Measurements from ENCODE around the gene TTLL9.
A peak's percentile ranks its signal among the peaks of the same experiment; 100 is the strongest.
"Not testable (repeated sequence)": the region's sequence is repeated elsewhere in the genome, so short reads cannot be mapped to it uniquely, and the experiment has no call there.

The TTLL9 gene

DNA sequence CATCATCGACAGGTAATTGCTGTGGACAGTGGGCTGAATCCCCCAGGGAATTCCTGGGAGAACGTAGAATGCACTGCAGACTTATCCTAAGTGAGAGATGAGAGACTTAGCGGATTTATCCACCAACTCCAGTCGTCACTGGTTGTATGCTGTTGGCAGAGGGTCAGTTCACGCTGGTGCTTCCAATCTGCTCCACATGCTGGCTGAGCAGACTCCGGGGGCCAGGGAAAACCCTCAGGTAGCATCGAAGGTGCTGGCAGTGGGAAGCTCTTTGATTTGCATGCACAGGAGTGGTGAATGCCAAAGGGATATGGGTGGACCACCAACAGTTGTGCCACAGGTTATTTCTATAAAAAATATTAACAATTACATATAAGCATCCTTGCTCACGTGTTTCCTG is 20.2 kb downstream of the TTLL9 start:
- DNase-seq = no peak

DNA sequence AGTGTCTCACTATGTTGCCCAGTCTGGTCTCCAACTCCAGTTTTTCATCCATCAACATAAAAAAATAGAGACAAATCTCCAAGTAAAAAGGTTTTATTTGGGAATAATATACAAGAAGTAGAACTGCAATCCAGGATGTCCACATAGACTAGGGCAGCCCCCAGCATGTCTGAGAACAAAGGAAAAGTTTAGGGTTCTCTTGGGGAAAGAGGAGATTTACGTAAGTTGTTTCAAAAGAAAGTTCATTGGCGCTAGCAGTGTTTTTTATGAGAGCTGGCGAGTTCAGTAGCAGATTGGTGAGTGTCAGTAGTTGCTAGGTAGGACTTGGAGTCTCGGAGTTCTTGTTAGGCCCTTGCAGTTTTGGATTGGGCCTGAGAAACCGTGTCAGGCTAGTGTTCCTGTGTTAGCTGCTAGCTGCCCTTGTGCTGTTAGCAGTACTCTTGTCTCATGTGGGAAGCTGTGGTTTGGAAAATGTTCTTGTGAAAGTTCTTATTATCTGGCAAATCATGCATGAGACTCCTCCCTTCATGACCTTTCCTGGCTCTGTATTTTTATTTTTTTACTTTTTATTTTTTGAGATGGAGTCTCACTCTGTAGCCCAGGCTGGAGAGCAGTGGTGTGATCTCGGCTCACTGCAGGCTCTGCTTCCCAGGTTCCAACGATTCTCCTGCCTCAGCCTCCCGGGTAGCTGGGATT is 24.7 kb downstream of the TTLL9 start:
- DNase-seq = peak; percentile 54

- DNase-seq = no peak
Measured at GRCh38 chr20:31896049-31896448, 25.6 kb downstream of the TTLL9 start.

DNA sequence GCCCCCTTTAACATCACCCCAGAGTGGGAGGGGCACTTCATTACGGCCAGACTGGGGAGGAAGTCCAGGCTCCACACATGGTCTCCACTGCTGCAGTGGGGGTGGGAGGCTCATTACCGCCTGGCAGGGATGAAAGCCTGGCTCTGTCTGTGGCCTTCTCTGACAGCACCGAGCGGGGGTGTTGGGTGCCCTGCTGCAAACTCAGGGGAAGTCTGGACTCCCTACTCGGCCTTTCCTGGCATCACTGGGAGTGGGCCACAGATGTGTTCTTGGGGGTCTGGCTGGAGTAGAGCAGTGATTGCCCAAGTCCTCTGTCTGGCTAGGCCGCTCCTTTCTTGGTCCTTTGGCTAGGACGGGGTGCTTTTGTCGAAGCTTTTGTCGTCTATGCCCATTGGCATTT is 27.1 kb downstream of the TTLL9 start:
- no peak for DNase-seq

DNA sequence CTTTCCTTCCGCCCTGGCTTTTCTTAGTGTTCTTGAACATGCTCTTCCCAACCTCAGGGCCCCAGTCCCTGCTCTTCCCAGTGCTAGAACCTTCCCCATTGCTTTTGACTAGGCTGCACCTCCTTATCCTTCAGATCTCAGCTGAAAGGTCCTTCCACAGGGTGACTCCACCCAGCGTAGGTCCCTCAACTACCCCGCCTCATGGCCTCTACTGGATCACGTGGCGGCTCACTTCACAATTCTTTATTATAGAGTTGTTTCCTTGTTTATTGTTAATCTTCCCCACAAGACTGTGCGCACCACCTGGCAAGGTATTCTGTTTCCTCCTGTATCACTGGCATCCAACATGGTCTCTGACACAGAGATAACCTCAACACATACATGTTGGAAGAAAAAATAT is 31.2 kb downstream of the TTLL9 start:
- no peak for DNase-seq

DNA sequence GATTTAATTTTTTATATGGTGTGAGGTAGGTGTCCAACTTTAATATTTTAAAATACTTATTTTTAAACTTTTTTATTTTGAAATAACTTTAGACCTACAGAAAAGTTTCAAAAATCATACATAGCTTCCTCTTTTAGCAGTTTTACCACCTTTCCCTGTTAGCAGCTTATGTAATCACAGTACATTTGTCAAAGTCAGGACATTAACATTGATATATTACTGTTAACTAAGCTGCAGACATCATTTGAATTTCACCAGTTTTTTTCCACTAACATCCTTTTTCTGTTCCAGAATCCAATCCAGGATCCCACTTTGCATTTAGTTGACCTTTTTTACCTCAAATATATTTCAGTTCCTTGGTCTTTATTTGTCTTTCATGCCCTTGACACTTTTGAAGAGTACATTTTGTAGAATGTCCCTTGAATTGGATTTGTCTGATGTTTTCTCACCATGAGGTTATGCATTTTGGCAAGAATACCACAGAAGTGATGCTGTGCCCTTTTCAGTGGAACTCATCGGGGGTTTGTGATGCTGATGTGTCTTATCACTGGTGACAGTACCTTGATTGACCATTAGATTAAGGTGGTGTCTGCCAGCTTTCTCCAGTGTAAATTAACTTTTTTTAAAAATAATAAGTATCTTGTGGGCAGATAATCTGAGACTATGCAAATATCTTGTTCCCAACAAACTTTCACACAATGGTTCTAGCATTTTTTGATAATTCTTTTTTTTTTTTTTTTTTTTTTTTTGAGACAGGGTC is 33.4 kb downstream of the TTLL9 start:
- DNase-seq = no peak

- DNase-seq = no peak
Measured at GRCh38 chr20:31906001-31906400, 35.6 kb downstream of the TTLL9 start.

GRCh38 chr20:31907046-31907445 is 36.6 kb downstream of the TTLL9 start:
- no peak for DNase-seq

DNA sequence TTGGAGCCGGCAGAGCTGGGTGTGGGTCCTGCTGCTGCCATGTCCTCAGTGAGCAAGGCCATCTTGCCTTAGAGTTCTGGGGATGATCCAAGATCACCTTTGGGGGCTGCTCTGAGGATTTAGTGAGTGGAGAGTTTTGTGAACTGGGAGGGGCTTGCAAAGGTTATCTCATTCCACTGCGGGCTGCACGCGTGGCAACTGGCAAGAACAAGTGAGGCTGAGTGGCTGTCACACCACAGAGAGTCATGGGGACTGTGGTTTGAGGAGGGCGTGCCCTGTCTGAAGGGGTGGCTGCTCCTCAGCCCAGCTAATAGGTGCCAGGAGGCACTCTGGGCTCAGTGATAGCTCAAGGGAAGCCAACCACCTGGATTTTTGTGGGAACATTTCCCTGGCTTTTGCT is 37.6 kb downstream of the TTLL9 start:
- DNase-seq = no peak

GRCh38 chr20:31908424-31908823 is 38.0 kb downstream of the TTLL9 start:
- DNase-seq = no peak

- no peak for DNase-seq
Measured at GRCh38 chr20:31909253-31910070, 39.0 kb downstream of the TTLL9 start.

- DNase-seq = no peak
Measured at GRCh38 chr20:31910071-31910803, 39.8 kb downstream of the TTLL9 start.

DNA sequence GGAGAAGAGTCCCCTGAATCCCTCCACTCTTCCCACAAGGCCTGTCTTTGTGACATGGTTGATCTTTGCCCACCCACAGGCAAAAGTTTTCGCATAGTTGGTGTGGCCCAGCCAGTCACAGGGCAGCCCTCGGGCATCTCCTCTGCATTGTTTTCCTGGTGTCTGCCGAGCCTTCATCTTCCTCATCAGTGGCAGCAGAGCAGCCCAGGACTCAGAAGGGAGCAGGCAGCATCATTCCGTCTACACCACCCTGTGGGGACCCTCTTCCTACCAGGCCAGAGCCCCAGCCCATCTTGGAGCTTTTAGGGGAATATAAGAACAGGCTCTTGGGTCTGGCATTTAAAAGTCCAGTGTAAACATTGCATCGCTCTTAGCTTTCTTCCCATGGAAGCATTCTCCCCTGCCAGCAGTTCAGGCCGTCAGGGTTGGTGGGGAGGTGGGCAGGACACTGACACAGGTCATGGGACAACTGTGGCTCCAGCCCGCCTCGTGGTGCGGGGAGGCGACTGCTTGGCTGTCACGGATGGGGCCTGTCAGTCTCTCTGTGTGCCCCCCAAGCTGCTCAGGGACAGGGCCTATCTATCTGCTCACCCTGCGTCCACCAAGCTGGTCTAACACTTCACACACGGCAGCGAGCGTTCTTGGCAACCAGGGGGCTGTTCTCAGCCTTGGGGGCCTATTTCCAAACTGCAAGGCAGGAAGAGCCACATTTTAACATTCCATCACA is 43.2 kb downstream of the TTLL9 start:
- no peak for DNase-seq

DNA sequence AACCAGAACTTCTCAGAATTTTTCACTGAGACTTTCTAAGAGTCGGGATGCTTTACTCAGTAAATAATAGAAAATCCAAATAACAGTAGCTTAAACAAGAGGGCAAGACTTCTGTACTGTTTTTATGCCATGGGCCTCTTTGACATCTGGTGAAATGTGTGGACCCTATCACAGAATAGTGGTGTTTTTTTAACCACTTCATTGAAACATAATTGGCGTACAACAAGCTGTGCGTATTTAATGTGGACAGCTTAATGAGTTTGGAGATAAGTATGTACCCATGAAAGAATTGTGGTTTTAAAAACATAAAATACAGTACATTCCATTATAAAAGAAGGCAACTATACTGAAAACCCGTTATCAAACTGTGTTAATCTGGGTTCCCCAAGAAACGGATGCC is 43.7 kb downstream of the TTLL9 start:
- no peak for DNase-seq

- no peak for DNase-seq
Measured at GRCh38 chr20:31915491-31916280, 45.3 kb downstream of the TTLL9 start.

- no peak for DNase-seq
Measured at GRCh38 chr20:31916708-31917107, 46.3 kb downstream of the TTLL9 start.

GRCh38 chr20:31917962-31918412 is 47.6 kb downstream of the TTLL9 start:
- not testable (repeated sequence) for DNase-seq

- DNase-seq = no peak
Measured at GRCh38 chr20:31918466-31919105, 48.2 kb downstream of the TTLL9 start.

DNA sequence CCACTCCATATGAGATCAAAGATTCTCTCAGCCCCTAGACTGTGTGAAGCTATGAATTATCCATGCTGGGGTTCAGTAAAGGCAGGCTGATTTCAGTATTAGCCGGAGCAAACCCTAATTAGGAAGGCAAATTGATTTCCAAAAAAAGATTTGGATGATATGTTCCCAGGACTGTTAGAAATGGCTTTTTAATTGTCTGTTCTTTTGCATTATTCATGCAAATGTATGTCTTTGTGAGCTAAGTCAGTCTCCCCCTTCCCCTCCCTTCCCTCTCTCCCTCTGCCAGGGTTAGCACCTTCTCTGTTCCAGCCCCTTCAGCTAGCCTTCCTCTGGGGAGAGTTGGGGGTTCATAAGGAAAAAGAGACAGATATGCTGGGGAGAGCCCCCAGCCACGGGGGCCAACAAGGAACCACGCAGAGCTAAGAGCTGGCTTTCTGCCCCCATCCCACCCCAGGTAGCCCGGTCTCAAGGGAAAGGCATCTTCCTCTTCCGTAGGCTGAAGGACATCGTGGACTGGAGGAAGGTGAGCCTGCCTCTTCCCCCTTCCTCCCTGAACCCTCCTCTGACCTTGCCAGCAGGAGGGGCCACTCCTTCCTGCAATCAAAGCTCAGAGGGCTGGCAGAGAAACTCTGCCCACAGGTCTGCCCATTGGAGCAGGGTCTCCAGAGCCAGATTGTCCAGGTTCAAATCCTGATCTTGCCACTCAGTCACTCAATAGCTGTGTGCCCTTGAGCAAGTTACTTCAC is 49.1 kb downstream of the TTLL9 start:
- DNase-seq = no peak

DNA sequence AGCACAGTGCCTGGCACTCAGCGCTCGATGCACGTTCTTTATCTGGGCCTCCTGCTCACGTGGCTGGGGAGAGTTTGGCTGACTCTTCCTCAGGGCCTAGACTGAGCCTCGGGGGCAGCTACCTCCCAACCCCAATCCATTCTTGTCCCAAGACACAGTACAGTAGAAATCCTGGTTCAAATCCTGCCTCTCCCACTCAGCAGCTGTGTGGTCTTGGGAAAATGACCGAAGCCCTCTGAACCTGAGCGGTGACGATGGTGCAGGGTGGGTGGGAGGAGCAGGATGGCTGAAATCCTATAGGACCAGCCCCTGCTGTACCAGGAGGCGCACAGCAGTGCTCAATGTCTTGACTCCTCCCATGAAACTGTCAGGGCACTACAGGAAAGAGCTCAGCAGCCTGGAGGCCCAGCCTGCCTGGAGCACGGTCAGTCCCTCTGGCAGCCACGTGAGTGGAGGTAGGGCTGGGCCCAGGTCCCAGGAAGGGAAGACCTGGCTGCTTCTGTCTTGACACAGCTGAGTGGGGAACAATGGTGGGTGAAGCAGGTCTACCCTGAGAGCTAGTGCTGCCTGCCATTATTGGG is 49.9 kb downstream of the TTLL9 start:
- DNase-seq = no peak

All from midbrain (tissue), 1 donor.